ENCODE data around the gene IFITM2. TPM values are rescaled to one million over a fixed set of nuclear protein-coding genes. Genes with fewer than 3 reads are reported as not detected.
A peak's percentile ranks its signal among the peaks of the same experiment; 100 is the strongest.
"Not testable (repeated sequence)": the region's sequence is repeated elsewhere in the genome, so short reads cannot be mapped to it uniquely, and the experiment has no call there.

The IFITM2 gene
- total RNA-seq, 3 donors from 2014 or later, result 57.2 to 254 (median 111) TPM

- no peaks in the 10 kb centered on the region for H3K9me3 ChIP-seq
- ATAC-seq (peak; percentile 36), DNase-seq (peak; percentile 51 to 82 (median 72))
- TF ChIP-seq CTCF (IDR thresholded peaks at IDR 0.05), result peak; percentile 40
- intact Hi-C loops (cut with DNase I, micrococcal nuclease), result no loop called here
- no peaks in the 10 kb centered on the region for H3K36me3 ChIP-seq (ENCODE audit: low read depth)
- H3K4me1 ChIP-seq (ENCODE audit: low read depth), result peaks cover 12% of the 10 kb centered on the region
- H3K4me3 ChIP-seq, result no peak overlapping the region
Measured at GRCh38 chr11:304915-305843, 2.4 kb upstream of the IFITM2 start.

GRCh38 chr11:305844-306211, 1.8 kb upstream of the IFITM2 start:
- no peak for TF ChIP-seq CTCF (IDR thresholded peaks at IDR 0.05)
- peaks cover 10% of the 10 kb centered on the region for H3K4me1 ChIP-seq (ENCODE audit: low read depth)
- intact Hi-C loops (cut with DNase I, micrococcal nuclease), result no loop called here
- H3K9me3 ChIP-seq, result no peaks in the 10 kb centered on the region
- H3K36me3 ChIP-seq (ENCODE audit: low read depth), result no peaks in the 10 kb centered on the region
- DNase-seq (peak in 1 of 3 donors; percentile 5), ATAC-seq (no peak)
- no peak overlapping the region for H3K4me3 ChIP-seq

- Histone ChIP-seq H3K4me1 (ENCODE audit: low read depth) (peaks cover 10% of the 10 kb centered on the region), H3K36me3 (ENCODE audit: low read depth) (no peaks in the 10 kb centered on the region), H3K9me3 (no peaks in the 10 kb centered on the region), H3K4me3 (no peak overlapping the region)
- DNase-seq (peak in 1 of 3 donors; percentile 54), ATAC-seq (no peak)
- intact Hi-C loops (cut with DNase I, micrococcal nuclease), result no loop called here
- TF ChIP-seq CTCF (IDR thresholded peaks at IDR 0.05), result no peak
Measured at GRCh38 chr11:306645-307371, 808 bp upstream of the IFITM2 start.

GRCh38 chr11:308740-309665, 1.4 kb downstream of the IFITM2 start:
- H3K9me3 ChIP-seq; ATAC-seq; intact Hi-C loops (cut with DNase I, micrococcal nuclease); H3K36me3 ChIP-seq (ENCODE audit: low read depth); H3K4me3 ChIP-seq: not testable (repeated sequence)
- peak in 1 of 3 donors; percentile 57 for DNase-seq
- H3K4me1 ChIP-seq (ENCODE audit: low read depth), result peaks cover 22% of the 10 kb centered on the region

- H3K36me3 ChIP-seq (ENCODE audit: low read depth); H3K4me3 ChIP-seq; intact Hi-C loops (cut with DNase I, micrococcal nuclease); H3K9me3 ChIP-seq: not testable (repeated sequence)
- DNase-seq (peak in 1 of 3 donors; percentile 52), ATAC-seq (peak; percentile 1)
- H3K4me1 ChIP-seq (ENCODE audit: low read depth), result peaks cover 21% of the 10 kb centered on the region
Measured at GRCh38 chr11:309979-310572, 2.5 kb downstream of the IFITM2 start.

GRCh38 chr11:311013-311748, 3.6 kb downstream of the IFITM2 start:
- H3K4me1 ChIP-seq (ENCODE audit: low read depth), result peaks cover 27% of the 10 kb centered on the region
- H3K9me3 ChIP-seq; H3K36me3 ChIP-seq (ENCODE audit: low read depth); H3K4me3 ChIP-seq; intact Hi-C loops (cut with DNase I, micrococcal nuclease): not testable (repeated sequence)
- DNase-seq (peak in 1 of 3 donors; percentile 60), ATAC-seq (peak; percentile 60)

Data from mucosa of descending colon (tissue), 3 donors.